HepG2 (cell line): ENCODE data around the gene CXXC5. TPM values are rescaled to one million over a fixed set of nuclear protein-coding genes. Genes with fewer than 3 reads are reported as not detected.

Source experiments
- ATAC-seq: fragments of 200-7000 bp; cut with Tn5 transposase; 3 replicates; pipeline ENCODE4 v1.9.1; 2020; ENCODE audit warnings: mild to moderate bottlenecking, moderate library complexity
- BruUV-seq: library from RNA; stranded (reverse); fragments of 400-500 nt; replicated peaks from 2 replicates; lab custom pipeline; 2021; lab: Mats Ljungman, UMichigan
- CTCF ChIA-PET: fragments of 300-600 bp; formaldehyde crosslinking; extraction: SDS; loops from one replicate; lab custom pipeline; 2021; ENCODE audit warnings: low total read pairs, inconsistent platforms, low intra/inter-chr PET ratio; lab: Yijun Ruan, JAX
- POLR2A ChIA-PET: fragments of 350-600 bp; sonication (Branson Sonifier 250); formaldehyde crosslinking; loops from one replicate; lab custom pipeline; 2020; ENCODE audit warnings: antibody characterized with exemption, inconsistent platforms; lab: Yijun Ruan, JAX
- DNase-seq: peaks from one replicate; pipeline ENCODE4 v3.0.0-alpha.2; 2015; ENCODE audit warnings: low spot score
- FAIRE-seq: peaks from 3 replicates; lab custom pipeline; 2011; peaks lifted over from hg19 to GRCh38; lab: Jason Lieb, UNC
- H2AFZ ChIP-seq: one replicate; pipeline ENCODE4 v1.6.1; 2011; ENCODE audit warnings: low read length, inconsistent platforms
- H3K27ac ChIP-seq: fragments of 300-600 bp; 3 replicates; pipeline ENCODE4 v1.8.0; 2011; ENCODE audit warnings: mixed run types, mild to moderate bottlenecking, mixed read lengths, low read length, inconsistent platforms; ENCODE audit not compliant: insufficient read depth; ENCODE audit errors: extremely low read length
- H3K27me3 ChIP-seq, 2 experiments: fragments of 200-600 bp in 1 of 2; 2 replicates in 1 of 2; 3 replicates in 1 of 2; pipeline versions ENCODE4 v1.6.0 to v1.8.0; 2011; ENCODE audit warnings: low read length in 2 of 2, mild to moderate bottlenecking in 2 of 2, moderate library complexity in 2 of 2, inconsistent platforms in 1 of 2; ENCODE audit not compliant: insufficient read depth in 2 of 2, control insufficient read depth in 1 of 2
- H3K36me3 ChIP-seq, 2 experiments: fragments of 200-600 bp in 1 of 2; replicated peaks in 1 of 2; 2 replicates in 1 of 2; 3 replicates in 1 of 2; pipeline versions ENCODE4 v1.5.1 to v1.8.0; 2011; ENCODE audit warnings: low read length in 2 of 2, inconsistent platforms in 1 of 2; ENCODE audit not compliant: insufficient read depth in 2 of 2, control insufficient read depth in 1 of 2
- H3K4me1 ChIP-seq: 2 replicates; pipeline ENCODE4 v1.5.1; 2012; ENCODE audit warnings: low read length, inconsistent platforms; ENCODE audit not compliant: insufficient read depth
- H3K4me2 ChIP-seq: 2 replicates; pipeline ENCODE4 v1.6.0; 2011; ENCODE audit warnings: low read depth, low read length, inconsistent platforms
- H3K4me3 ChIP-seq, 3 experiments: fragments of 200-600 bp in 1 of 3; sonication (generic), shearing (Covaris generic) in 1 of 3; replicated peaks in 1 of 3; 2 replicates each; pipeline ENCODE4 v1.5.1; 2011 to 2016; ENCODE audit warnings: low read length in 3 of 3, inconsistent platforms in 2 of 3, low read depth in 2 of 3, mild to moderate bottlenecking in 2 of 3, control low read depth in 1 of 3, mixed read lengths in 1 of 3; ENCODE audit not compliant: insufficient read depth in 1 of 3
- H3K79me2 ChIP-seq: one replicate; pipeline ENCODE4 v1.6.1; 2011; ENCODE audit warnings: low read length, inconsistent platforms; ENCODE audit not compliant: insufficient read depth
- H3K9ac ChIP-seq: 2 replicates; pipeline ENCODE4 v1.6.0; 2011; ENCODE audit warnings: mild to moderate bottlenecking, low read depth, low read length, inconsistent platforms; ENCODE audit not compliant: insufficient read depth
- H3K9me3 ChIP-seq: 2 replicates; pipeline ENCODE4 v1.5.1; 2012; ENCODE audit warnings: mild to moderate bottlenecking, low read length
- H4K20me1 ChIP-seq: 2 replicates; pipeline ENCODE4 v1.6.0; 2011; ENCODE audit warnings: inconsistent platforms, mild to moderate bottlenecking, low read length, moderate library complexity; ENCODE audit not compliant: insufficient read depth
- EED ChIP-seq: sonication (generic); formaldehyde crosslinking; IDR thresholded peaks from 2 replicates; pipeline ENCODE4 v1.5.0; 2020; ENCODE audit warnings: mild to moderate bottlenecking, missing genetic modification reagents
- PCBP1 ChIP-seq: fragments of 200-400 bp; formaldehyde crosslinking; IDR thresholded peaks from 2 replicates; pipeline ENCODE4 v1.6.1; 2017; ENCODE audit warnings: mild to moderate bottlenecking, low read depth, low read length, borderline replicate concordance
- SMAD9 ChIP-seq: sonication (generic); formaldehyde crosslinking; IDR thresholded peaks from 2 replicates; pipeline ENCODE4 v1.5.1; 2020; ENCODE audit warnings: mild to moderate bottlenecking, missing genetic modification reagents
- ZMAT3 ChIP-seq: sonication (generic); formaldehyde crosslinking; conservative IDR thresholded peaks from 2 replicates; pipeline ENCODE4 v1.7.0; 2021; ENCODE audit warnings: missing genetic modification reagents
- ZNF335 ChIP-seq: sonication (generic); formaldehyde crosslinking; IDR thresholded peaks from 2 replicates; pipeline ENCODE4 v1.4.0; 2020; ENCODE audit warnings: missing genetic modification reagents
- ZNF501 ChIP-seq: sonication (generic); formaldehyde crosslinking; IDR thresholded peaks from 2 replicates; pipeline ENCODE4 v1.5.1; 2020; ENCODE audit warnings: mild to moderate bottlenecking, moderate library complexity, missing genetic modification reagents
- ZNF550 ChIP-seq: sonication (generic); formaldehyde crosslinking; IDR thresholded peaks from 2 replicates; pipeline ENCODE4 v1.4.0; 2020; ENCODE audit warnings: mild to moderate bottlenecking, missing genetic modification reagents, borderline replicate concordance
- WGBS: methylation state at CpG from one replicate; pipeline ENCODE4 v1.1.6; 2017; ENCODE audit warnings: low lambda C conversion rate; 5-methylcytosine and 5-hydroxymethylcytosine counted together
- in situ Hi-C: cut with HindIII; loops from 2 replicates; pipeline ENCODE4 v1.10.0; 2017; ENCODE audit warnings: low pct_unique_long_range_greater_than_20kb; ENCODE audit not compliant: extremely low pct_ligation_motif_present
- intact Hi-C: fragments of 100-400 bp; cut with micrococcal nuclease; formaldehyde crosslinking; loops from one replicate; pipeline ENCODE4 v1.10.0; 2022; ENCODE audit not compliant: unreplicated experiment
- polyA plus RNA-seq, 8 experiments: library from polyadenylated mRNA; depleted of rRNA in 3 of 8; stranded (reverse) in 7 of 8; unstranded in 1 of 8; fragments of >200 nt; fragmentation: Illumina TruSeq in 4 of 8; extraction: Trizol in 4 of 8; gene quantifications; 2 replicates each; pipeline versions ENCODE4 v1.2.1 to v1.2.3, GENCODE V29; 2011 to 2016; ENCODE audit warnings: low read depth in 4 of 8, missing spikeins in 1 of 8, mixed read lengths in 1 of 8; ENCODE audit not compliant: insufficient read depth in 1 of 8
- total RNA-seq, 5 experiments: library from RNA; depleted of rRNA; stranded (reverse); fragments of >200 nt; fragmentation: Illumina TruSeq; extraction: Trizol; gene quantifications; 2 replicates each; pipeline ENCODE4 v1.2.3, GENCODE V29; 2016; ENCODE audit warnings: low read depth in 1 of 5
- TF ChIP-seq, protein P1 (sequence below): sonication (generic); formaldehyde crosslinking; IDR thresholded peaks from 2 replicates; pipeline ENCODE4 v1.9.0; 2021; ENCODE audit warnings: mild to moderate bottlenecking, missing genetic modification reagents
- TF ChIP-seq, protein P2 (sequence below): sonication (generic); formaldehyde crosslinking; IDR thresholded peaks from 2 replicates; pipeline ENCODE4 v1.5.0; 2020; ENCODE audit warnings: mild to moderate bottlenecking, missing genetic modification reagents, borderline replicate concordance

Gene CXXC5
- total and polyA plus RNA-seq, 2 of the 13 experiments (the other 11 are each of a cell fraction or from before 2014, with no cell fraction given): 32.3 to 33.0 TPM

DNA sequence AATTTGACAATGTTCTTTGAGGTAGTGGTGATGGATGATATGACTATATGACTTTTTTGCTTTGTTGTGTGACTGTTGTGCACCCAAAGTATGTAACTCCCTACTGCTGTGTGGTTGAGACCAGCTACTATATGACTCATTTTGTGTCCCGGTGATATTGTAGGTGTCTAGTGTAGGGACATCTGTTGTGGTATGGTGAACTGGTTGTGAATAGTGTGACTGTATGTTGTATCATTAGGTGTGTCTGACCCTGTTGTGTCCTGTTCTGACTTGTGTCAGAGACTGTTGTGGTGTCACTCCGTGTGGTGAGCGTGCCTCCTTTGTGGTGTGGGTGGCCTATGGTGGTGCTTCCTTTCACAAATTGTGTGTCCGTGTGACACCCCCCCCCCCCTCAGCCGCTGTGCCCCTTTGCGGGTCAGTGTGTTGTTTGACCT, 11.2 kb upstream of the CXXC5 start (continued):
- TF ChIP-seq, protein P1, sequence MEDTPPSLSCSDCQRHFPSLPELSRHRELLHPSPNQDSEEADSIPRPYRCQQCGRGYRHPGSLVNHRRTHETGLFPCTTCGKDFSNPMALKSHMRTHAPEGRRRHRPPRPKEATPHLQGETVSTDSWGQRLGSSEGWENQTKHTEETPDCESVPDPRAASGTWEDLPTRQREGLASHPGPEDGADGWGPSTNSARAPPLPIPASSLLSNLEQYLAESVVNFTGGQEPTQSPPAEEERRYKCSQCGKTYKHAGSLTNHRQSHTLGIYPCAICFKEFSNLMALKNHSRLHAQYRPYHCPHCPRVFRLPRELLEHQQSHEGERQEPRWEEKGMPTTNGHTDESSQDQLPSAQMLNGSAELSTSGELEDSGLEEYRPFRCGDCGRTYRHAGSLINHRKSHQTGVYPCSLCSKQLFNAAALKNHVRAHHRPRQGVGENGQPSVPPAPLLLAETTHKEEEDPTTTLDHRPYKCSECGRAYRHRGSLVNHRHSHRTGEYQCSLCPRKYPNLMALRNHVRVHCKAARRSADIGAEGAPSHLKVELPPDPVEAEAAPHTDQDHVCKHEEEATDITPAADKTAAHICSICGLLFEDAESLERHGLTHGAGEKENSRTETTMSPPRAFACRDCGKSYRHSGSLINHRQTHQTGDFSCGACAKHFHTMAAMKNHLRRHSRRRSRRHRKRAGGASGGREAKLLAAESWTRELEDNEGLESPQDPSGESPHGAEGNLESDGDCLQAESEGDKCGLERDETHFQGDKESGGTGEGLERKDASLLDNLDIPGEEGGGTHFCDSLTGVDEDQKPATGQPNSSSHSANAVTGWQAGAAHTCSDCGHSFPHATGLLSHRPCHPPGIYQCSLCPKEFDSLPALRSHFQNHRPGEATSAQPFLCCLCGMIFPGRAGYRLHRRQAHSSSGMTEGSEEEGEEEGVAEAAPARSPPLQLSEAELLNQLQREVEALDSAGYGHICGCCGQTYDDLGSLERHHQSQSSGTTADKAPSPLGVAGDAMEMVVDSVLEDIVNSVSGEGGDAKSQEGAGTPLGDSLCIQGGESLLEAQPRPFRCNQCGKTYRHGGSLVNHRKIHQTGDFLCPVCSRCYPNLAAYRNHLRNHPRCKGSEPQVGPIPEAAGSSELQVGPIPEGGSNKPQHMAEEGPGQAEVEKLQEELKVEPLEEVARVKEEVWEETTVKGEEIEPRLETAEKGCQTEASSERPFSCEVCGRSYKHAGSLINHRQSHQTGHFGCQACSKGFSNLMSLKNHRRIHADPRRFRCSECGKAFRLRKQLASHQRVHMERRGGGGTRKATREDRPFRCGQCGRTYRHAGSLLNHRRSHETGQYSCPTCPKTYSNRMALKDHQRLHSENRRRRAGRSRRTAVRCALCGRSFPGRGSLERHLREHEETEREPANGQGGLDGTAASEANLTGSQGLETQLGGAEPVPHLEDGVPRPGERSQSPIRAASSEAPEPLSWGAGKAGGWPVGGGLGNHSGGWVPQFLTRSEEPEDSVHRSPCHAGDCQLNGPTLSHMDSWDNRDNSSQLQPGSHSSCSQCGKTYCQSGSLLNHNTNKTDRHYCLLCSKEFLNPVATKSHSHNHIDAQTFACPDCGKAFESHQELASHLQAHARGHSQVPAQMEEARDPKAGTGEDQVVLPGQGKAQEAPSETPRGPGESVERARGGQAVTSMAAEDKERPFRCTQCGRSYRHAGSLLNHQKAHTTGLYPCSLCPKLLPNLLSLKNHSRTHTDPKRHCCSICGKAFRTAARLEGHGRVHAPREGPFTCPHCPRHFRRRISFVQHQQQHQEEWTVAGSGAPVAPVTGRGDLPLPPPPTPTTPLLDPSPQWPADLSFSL: peak; percentile 99
- no peak for TF ChIP-seq ZNF335 (CRISPR knock-in tag)

DNA sequence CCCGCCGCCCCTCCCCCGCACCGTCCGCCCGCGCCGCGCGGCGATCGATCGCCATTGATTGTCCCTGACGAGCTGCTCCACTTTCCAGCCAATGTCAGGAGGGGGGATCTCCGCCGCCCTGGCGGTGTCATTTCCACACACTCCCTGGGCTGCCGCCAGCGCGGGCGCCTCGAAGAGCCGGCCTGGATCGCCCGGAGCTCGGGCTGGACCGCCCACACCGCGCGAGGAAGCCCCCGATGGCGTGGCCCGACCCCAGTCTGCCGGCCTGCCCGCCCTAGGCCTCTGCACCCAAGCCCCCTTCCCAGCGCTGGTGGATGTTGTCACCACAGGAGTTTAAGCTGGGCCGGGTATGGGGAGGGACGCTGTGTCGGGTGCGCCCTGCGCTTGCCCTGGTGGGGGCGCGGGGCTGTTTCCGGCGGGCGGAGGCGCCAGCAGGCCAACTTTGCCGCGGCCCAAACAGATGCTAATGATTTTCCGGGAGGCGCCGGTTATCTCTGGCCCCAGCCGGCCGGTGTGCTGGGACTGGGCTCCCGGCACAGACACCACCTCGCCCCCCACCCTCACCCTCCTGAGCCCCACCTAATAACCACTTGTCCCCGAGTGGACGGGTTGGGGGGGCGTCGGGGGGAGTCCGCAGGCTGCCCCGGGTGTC, 10.6 kb upstream of the CXXC5 start:
- H3K9ac ChIP-seq: peak overlapping the region; percentile 72
- WGBS: 0% methylated on average over 5 of the region's 62 CpGs
- peak; percentile 67 for ATAC-seq
- H2AFZ ChIP-seq: no peak overlapping the region
- in situ Hi-C loops: loop anchor here (5.0 to 25.0 kb wide), 2 partner anchors 70 to 325 kb away; no protein-coding TSS in a partner anchor
- no peak for FAIRE-seq
- intact Hi-C loops: loop anchor here (1.0 to 10.0 kb wide), 4 partner anchors 10 to 207 kb away; no protein-coding TSS in a partner anchor
- no peaks in the 10 kb centered on the region for H3K36me3 ChIP-seq
- DNase-seq: peak; percentile 78
- CTCF ChIA-PET: interaction anchor here (2.9 kb wide), 1 partner anchor 128 kb away, joined by 19 read pairs; no protein-coding TSS in a partner anchor
- H3K79me2 ChIP-seq: no peaks in the 10 kb centered on the region
- no TSS peak for BruUV-seq
- H3K9me3 ChIP-seq: no peaks in the 10 kb centered on the region
- no peaks in the 10 kb centered on the region for H3K27me3 ChIP-seq
- H3K4me1 ChIP-seq: peaks cover 85% of the 10 kb centered on the region
- POLR2A ChIA-PET: interaction anchor here (0.5 to 4.6 kb wide), 16 partner anchors 10 to 1088 kb away, joined by 3 to 95 read pairs (median 4); partner anchors contain the start of gene CXXC5
- peak overlapping the region; percentile 72 for H3K27ac ChIP-seq
- peak overlapping the region; percentile 96 for H3K4me2 ChIP-seq
- H3K4me3 ChIP-seq: peak overlapping the region; percentile 61 to 78 (median 76); a peak in 5 of 6 replicates
- H4K20me1 ChIP-seq: no peaks in the 10 kb centered on the region
- TF ChIP-seq EED (CRISPR knock-in tag) (peak; percentile 75; the same call in 1 of the 2 replicates), PCBP1 (peak; percentile 72; the same call in 1 of the 2 replicates), SMAD9 (CRISPR knock-in tag) (no peak), ZNF501 (peak; percentile 87), ZMAT3 (peak; percentile 86; the same call in 1 of the 2 replicates), ZNF550 (CRISPR knock-in tag) (no peak)
- TF ChIP-seq, protein P2, sequence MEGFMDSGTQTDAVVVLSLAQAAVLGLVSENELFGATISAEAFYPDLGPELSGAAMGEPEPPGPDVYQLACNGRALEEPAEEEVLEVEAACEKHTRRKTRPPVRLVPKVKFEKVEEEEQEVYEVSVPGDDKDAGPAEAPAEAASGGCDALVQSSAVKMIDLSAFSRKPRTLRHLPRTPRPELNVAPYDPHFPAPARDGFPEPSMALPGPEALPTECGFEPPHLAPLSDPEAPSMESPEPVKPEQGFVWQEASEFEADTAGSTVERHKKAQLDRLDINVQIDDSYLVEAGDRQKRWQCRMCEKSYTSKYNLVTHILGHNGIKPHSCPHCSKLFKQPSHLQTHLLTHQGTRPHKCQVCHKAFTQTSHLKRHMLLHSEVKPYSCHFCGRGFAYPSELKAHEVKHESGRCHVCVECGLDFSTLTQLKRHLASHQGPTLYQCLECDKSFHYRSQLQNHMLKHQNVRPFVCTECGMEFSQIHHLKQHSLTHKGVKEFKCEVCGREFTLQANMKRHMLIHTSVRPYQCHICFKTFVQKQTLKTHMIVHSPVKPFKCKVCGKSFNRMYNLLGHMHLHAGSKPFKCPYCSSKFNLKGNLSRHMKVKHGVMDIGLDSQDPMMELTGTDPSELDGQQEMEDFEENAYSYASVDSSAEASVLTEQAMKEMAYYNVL (CRISPR knock-in tag): 0 out of 2 replicates have a peak, but pooled peaks have one; percentile 16
